RWPE2 (cell line): ENCODE measurements around the gene MUC5AC.

Experiments
- ATAC-seq: fragments of 200-7000 bp; cut with Tn5 transposase; 3 replicates; pipeline ENCODE4 v1.9.1; 2021; ENCODE audit warnings: low read depth
- DNase-seq: peaks from one replicate; pipeline ENCODE4 v3.0.0-alpha.2; 2020; ENCODE audit warnings: low spot score
- H3K27ac ChIP-seq: fragments of 450-650 bp; 2 replicates; pipeline ENCODE4 v1.5.1; 2017; ENCODE audit warnings: mild to moderate bottlenecking; ENCODE audit not compliant: poor library complexity, severe bottlenecking
- H3K27me3 ChIP-seq: fragments of 250-450 bp; sonication (Bioruptor Pico); 2 replicates; pipeline ENCODE4 v1.5.1; 2021; ENCODE audit warnings: mild to moderate bottlenecking, moderate library complexity; ENCODE audit not compliant: insufficient read depth, poor library complexity, severe bottlenecking
- H3K36me3 ChIP-seq: fragments of 250-450 bp; sonication (Bioruptor Pico); 2 replicates; pipeline ENCODE4 v1.5.1; 2020; ENCODE audit warnings: low read depth, mild to moderate bottlenecking, moderate library complexity
- H3K4me1 ChIP-seq: fragments of 250-450 bp; sonication (Bioruptor Pico); 2 replicates; pipeline ENCODE4 v1.5.1; 2021; ENCODE audit warnings: mild to moderate bottlenecking, moderate library complexity; ENCODE audit not compliant: insufficient read depth, poor library complexity, severe bottlenecking
- H3K4me3 ChIP-seq: fragments of 250-450 bp; sonication (Bioruptor Pico); 2 replicates; pipeline ENCODE4 v1.5.1; 2021; ENCODE audit warnings: mild to moderate bottlenecking, moderate library complexity; ENCODE audit not compliant: severe bottlenecking
- H3K9me3 ChIP-seq: fragments of 250-450 bp; sonication (Bioruptor Pico); 2 replicates; pipeline ENCODE4 v1.5.1; 2021; ENCODE audit warnings: mild to moderate bottlenecking, moderate library complexity; ENCODE audit not compliant: severe bottlenecking
- TF ChIP-seq, protein P1 (sequence below): fragments of 450-650 bp; IDR thresholded peaks from one replicate; pipeline ENCODE4 v1.5.1; 2017; ENCODE audit warnings: mild to moderate bottlenecking, moderate library complexity; ENCODE audit not compliant: poor library complexity, severe bottlenecking

The MUC5AC gene

DNA sequence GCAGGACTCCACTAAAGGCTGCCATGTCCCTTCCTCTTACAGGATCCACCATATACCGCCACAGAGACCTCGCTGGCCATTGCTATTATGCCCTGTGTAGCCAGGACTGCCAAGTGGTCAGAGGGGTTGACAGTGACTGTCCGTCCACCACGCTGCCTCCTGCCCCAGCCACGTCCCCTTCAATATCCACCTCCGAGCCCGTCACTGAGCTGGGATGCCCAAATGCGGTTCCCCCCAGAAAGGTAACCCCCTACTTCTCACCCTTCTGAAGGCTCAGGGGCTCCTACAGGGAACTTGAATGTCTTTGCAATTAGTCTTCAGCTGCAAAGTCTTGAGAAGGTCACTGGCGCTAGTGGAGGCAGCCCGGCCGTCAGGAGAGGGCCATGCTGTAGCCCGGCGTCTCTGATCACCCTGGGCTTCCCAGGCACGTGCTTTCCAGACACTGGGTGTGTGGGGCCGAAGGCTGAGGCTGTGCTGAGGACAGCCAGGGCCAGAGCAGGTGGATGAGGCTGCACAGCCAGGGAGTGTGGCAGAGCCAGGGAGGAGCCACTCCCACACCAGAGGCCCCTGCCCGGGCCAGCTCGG, 35.1 kb downstream of the MUC5AC start:
- Histone ChIP-seq H3K36me3 (no peaks in the 10 kb centered on the region), H3K27ac (no peak overlapping the region), H3K4me3 (no peak overlapping the region), H3K9me3 (no peaks in the 10 kb centered on the region), H3K4me1 (no peaks in the 10 kb centered on the region), H3K27me3 (no peaks in the 10 kb centered on the region)
- peak; percentile 39 for DNase-seq
- no peak for ATAC-seq
- TF ChIP-seq, protein P1, sequence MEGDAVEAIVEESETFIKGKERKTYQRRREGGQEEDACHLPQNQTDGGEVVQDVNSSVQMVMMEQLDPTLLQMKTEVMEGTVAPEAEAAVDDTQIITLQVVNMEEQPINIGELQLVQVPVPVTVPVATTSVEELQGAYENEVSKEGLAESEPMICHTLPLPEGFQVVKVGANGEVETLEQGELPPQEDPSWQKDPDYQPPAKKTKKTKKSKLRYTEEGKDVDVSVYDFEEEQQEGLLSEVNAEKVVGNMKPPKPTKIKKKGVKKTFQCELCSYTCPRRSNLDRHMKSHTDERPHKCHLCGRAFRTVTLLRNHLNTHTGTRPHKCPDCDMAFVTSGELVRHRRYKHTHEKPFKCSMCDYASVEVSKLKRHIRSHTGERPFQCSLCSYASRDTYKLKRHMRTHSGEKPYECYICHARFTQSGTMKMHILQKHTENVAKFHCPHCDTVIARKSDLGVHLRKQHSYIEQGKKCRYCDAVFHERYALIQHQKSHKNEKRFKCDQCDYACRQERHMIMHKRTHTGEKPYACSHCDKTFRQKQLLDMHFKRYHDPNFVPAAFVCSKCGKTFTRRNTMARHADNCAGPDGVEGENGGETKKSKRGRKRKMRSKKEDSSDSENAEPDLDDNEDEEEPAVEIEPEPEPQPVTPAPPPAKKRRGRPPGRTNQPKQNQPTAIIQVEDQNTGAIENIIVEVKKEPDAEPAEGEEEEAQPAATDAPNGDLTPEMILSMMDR, result no peak

DNA sequence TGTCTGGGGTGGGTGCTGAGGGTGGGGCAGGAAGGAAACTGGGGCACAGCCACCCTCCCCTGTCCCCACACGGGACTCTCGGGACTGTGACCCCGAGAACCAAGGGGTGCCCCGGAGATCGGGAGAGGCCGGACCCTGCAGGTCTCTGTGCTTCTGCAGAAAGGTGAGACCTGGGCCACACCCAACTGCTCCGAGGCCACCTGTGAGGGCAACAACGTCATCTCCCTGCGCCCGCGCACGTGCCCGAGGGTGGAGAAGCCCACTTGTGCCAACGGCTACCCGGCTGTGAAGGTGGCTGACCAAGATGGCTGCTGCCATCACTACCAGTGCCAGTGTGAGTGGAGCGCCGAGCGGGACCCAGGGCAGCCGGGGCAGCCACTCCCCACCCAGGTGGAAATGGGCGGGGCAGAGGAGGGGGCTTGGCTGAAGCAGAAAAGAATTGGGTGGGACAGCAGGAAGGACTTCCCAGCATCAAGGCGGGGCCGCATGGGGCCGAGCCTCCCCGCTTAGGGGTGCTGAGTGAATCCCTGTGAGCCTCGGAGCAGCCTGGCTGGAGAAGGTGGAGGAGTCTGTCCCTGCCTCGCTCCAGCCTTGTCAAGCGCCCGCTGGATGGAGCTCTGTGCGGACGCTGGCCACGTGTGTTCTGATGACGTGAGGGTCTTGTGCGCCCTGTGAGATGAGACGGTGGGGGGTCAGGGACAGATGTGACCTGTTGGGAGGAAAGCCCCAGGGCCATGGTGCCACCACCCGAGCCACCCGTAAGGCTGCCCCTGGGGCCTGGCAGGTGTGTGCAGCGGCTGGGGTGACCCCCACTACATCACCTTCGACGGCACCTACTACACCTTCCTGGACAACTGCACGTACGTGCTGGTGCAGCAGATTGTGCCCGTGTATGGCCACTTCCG, 35.8 kb downstream of the MUC5AC start:
- ATAC-seq, result no peak
- Histone ChIP-seq H3K36me3 (no peaks in the 10 kb centered on the region), H3K9me3 (no peaks in the 10 kb centered on the region), H3K27me3 (peaks cover 4% of the 10 kb centered on the region), H3K4me1 (no peaks in the 10 kb centered on the region), H3K4me3 (no peak overlapping the region), H3K27ac (no peak overlapping the region)
- DNase-seq, result peak; percentile 62
- TF ChIP-seq, protein P1, result no peak

DNA sequence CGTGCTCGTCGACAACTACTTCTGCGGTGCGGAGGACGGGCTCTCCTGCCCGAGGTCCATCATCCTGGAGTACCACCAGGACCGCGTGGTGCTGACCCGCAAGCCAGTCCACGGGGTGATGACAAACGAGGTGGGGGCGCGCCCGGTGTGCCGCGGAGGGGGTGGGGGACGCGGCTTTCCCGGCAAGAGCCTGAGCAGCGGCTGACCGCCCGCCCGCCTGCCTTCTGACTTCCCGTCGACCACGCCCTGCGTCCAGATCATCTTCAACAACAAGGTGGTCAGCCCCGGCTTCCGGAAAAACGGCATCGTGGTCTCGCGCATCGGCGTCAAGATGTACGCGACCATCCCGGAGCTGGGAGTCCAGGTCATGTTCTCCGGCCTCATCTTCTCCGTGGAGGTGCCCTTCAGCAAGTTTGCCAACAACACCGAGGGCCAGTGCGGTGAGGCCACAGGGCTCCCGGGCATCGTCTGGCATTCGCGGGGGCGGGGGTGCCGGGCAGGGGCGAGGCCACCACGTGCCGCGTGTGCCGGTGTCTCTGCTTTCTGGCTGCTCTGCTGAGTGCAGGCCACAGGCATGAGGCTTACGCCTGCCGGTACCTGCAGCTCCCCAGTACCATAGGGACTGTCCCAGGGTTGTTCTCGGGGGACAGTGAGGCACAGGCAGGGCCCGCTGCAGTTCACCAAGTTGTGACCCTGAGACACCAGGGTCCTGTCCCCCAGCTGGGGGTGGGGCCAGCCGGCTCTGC, 36.7 kb downstream of the MUC5AC start:
- Histone ChIP-seq H3K9me3 (no peaks in the 10 kb centered on the region), H3K27me3 (peaks cover 13% of the 10 kb centered on the region), H3K4me3 (no peak overlapping the region), H3K36me3 (no peaks in the 10 kb centered on the region), H3K4me1 (no peaks in the 10 kb centered on the region), H3K27ac (no peak overlapping the region)
- TF ChIP-seq, protein P1, result no peak
- DNase-seq (no peak), ATAC-seq (no peak)

DNA sequence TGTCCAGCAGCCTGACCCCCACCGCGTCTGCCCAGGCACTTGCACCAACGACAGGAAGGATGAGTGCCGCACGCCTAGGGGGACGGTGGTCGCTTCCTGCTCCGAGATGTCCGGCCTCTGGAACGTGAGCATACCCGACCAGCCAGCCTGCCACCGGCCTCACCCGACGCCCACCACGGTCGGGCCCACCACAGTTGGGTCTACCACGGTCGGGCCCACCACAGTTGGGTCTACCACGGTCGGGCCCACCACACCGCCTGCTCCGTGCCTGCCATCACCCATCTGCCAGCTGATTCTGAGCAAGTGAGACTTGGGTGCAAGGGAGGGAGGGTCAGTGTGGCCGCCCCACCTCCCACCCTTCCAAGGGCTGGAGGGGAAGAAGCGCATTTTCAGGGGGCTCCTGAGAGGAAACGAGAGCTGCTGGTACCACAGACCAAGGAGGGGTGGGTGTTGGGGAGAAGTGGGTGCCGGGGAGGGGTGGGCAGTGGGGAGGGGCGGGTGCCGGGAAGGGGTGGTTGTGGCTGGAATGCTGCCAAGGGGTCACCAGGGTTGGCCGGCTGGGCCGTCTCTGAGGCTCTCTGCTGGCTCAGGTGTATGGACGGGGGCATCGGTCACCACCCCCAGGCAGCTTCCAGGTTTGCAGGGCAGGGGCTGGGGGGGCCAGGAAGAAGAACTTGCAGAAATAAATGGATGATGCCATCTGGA, 37.4 kb downstream of the MUC5AC start:
- DNase-seq (peak; percentile 65), ATAC-seq (no peak)
- Histone ChIP-seq H3K4me1 (no peaks in the 10 kb centered on the region), H3K9me3 (no peaks in the 10 kb centered on the region), H3K27me3 (peaks cover 20% of the 10 kb centered on the region), H3K27ac (no peak overlapping the region), H3K36me3 (no peaks in the 10 kb centered on the region), H3K4me3 (no peak overlapping the region)
- TF ChIP-seq, protein P1, result no peak
